ELR (cell line): ENCODE results near the gene PCED1A.
A peak's percentile ranks its signal among the peaks of the same experiment; 100 is the strongest.
"Not testable (repeated sequence)": the region's sequence is repeated elsewhere in the genome, so short reads cannot be mapped to it uniquely, and the experiment has no call there.

Experiments
- DNase-seq: peaks from one replicate; pipeline ENCODE4 v3.0.0-alpha.2; 2015; ENCODE audit warnings: low read depth

Gene PCED1A

GRCh38 chr20:2865630-2866029 lies 25.2 kb upstream of the PCED1A start:
- DNase-seq = no peak

GRCh38 chr20:2865101-2865500 lies 24.6 kb upstream of the PCED1A start:
- no peak for DNase-seq

GRCh38 chr20:2864626-2865025 lies 24.2 kb upstream of the PCED1A start:
- no peak for DNase-seq

GRCh38 chr20:2859330-2860121 lies 19.1 kb upstream of the PCED1A start:
- DNase-seq = no peak

- DNase-seq = no peak
Observed at GRCh38 chr20:2858591-2858990, 18.1 kb upstream of the PCED1A start.

GRCh38 chr20:2851086-2851485 lies 10.6 kb upstream of the PCED1A start:
- no peak for DNase-seq

GRCh38 chr20:2849529-2849928 lies 9.1 kb upstream of the PCED1A start:
- no peak for DNase-seq

GRCh38 chr20:2847802-2848201 lies 7.3 kb upstream of the PCED1A start:
- no peak for DNase-seq

GRCh38 chr20:2846698-2847097 lies 6.2 kb upstream of the PCED1A start:
- no peak for DNase-seq

- DNase-seq = no peak
Observed at GRCh38 chr20:2845607-2846006, 5.2 kb upstream of the PCED1A start.

GRCh38 chr20:2840967-2841531 lies 594 bp upstream of the PCED1A start:
- peak; percentile 83 for DNase-seq

GRCh38 chr20:2839732-2840137 lies 720 bp downstream of the PCED1A start:
- no peak for DNase-seq

GRCh38 chr20:2838847-2839671 lies 1.4 kb downstream of the PCED1A start:
- no peak for DNase-seq

- no peak for DNase-seq
Observed at GRCh38 chr20:2838170-2838797, 2.2 kb downstream of the PCED1A start.

- peak; percentile 28 for DNase-seq
Observed at GRCh38 chr20:2837221-2837960, 3.1 kb downstream of the PCED1A start.

GRCh38 chr20:2836035-2836434 lies 4.4 kb downstream of the PCED1A start:
- no peak for DNase-seq

- DNase-seq = no peak
Observed at GRCh38 chr20:2835331-2835796, 5.1 kb downstream of the PCED1A start.

GRCh38 chr20:2834401-2835110 lies 5.9 kb downstream of the PCED1A start:
- DNase-seq = no peak

GRCh38 chr20:2833761-2834160 lies 6.7 kb downstream of the PCED1A start:
- DNase-seq = no peak

GRCh38 chr20:2831206-2831605 lies 9.2 kb downstream of the PCED1A start:
- not testable (repeated sequence) for DNase-seq

GRCh38 chr20:2829376-2829775 lies 11.1 kb downstream of the PCED1A start:
- no peak for DNase-seq
